HL-60 (cell line): ENCODE results near the gene MYO3A.

Experiments
- CTCF ChIP-seq: IDR thresholded peaks from one replicate; pipeline ENCODE4 v1.5.1; 2011; ENCODE audit warnings: low read length, control low read depth, inconsistent platforms; ENCODE audit not compliant: insufficient read depth
- POLR2AphosphoS5 ChIP-seq: IDR thresholded peaks from 2 replicates; pipeline ENCODE4 v1.6.1; 2012; ENCODE audit warnings: low read depth

GRCh38 chr10:26214004-26214403, 280.0 kb downstream of the MYO3A start:
- no peak for TF ChIP-seq CTCF
- no peak for TF ChIP-seq POLR2AphosphoS5
